Upper lobe of right lung (tissue), 1 donor: ENCODE results near the gene MBD2. TPM values are rescaled to one million over a fixed set of nuclear protein-coding genes. Genes with fewer than 3 reads are reported as not detected.
A peak's percentile ranks its signal among the peaks of the same experiment; 100 is the strongest.

Source experiments
- ATAC-seq: fragments of 200-7000 bp; cut with Tn5 transposase; one replicate; pipeline ENCODE4 v1.9.1; 2020; ENCODE audit warnings: mild to moderate bottlenecking, moderate library complexity
- DNase-seq: peaks from one replicate; pipeline ENCODE4 v3.0.0-alpha.2; 2020
- H3K27ac ChIP-seq: fragments of 200-600 bp; one replicate; pipeline ENCODE4 v1.8.0; 2022
- H3K27me3 ChIP-seq: fragments of 200-600 bp; one replicate; pipeline ENCODE4 v1.8.0; 2022; ENCODE audit warnings: mild to moderate bottlenecking
- H3K36me3 ChIP-seq: fragments of 200-600 bp; one replicate; pipeline ENCODE4 v1.8.0; 2022
- H3K4me1 ChIP-seq: fragments of 200-600 bp; one replicate; pipeline ENCODE4 v1.8.0; 2022
- H3K4me3 ChIP-seq: fragments of 200-600 bp; one replicate; pipeline ENCODE4 v1.8.0; 2022; ENCODE audit warnings: mild to moderate bottlenecking
- H3K9me3 ChIP-seq: fragments of 200-600 bp; one replicate; pipeline ENCODE4 v1.8.0; 2022
- CTCF ChIP-seq: fragments of 200-600 bp; IDR thresholded peaks from one replicate; pipeline ENCODE4 v1.8.0; 2022; ENCODE audit warnings: antibody characterized with exemption
- intact Hi-C: fragments of 100-400 bp; cut with DNase I; formaldehyde crosslinking; loops from one replicate; pipeline ENCODE4 v1.11.0; 2022
- long read RNA-seq: library from polyadenylated mRNA; unstranded; transcript quantifications from one replicate; pipeline ENCODE4 v2.0.0, GENCODE V29; 2021
- total RNA-seq: library from RNA; stranded (reverse); fragmentation: NEBNext Ultra II Directional; extraction: Animal tissue kit (Norgen Biotek cat#: 25700); gene quantifications from one replicate; pipeline ENCODE4 v1.2.1, GENCODE V29; 2021
- donor health status: DM: no; HTN: yes; CAD: no; lungs with severe emphysema.

Gene MBD2
- 78.4 TPM for total RNA-seq
- long read RNA-seq, full-length matches to known transcripts = 218 of 237 reads
- long read RNA-seq, partial matches to known transcripts = 1 of 237 reads
- long read RNA-seq, other reads (novel, unspliced or antisense) = 18 of 237 reads

GRCh38 chr18:54224379-54225014 is at the start of gene MBD2:
Gene MBD2 (minus strand): TSS chr18:54224669. CDS start chr18:54224559, 110 bp downstream.
- Histone ChIP-seq H3K4me3 (peak within 1 kb of the TSS; percentile 71), H3K4me1 (peaks cover 27% of the 10 kb centered on the region), H3K27me3 (no peaks in the 10 kb centered on the region), H3K9me3 (no peaks in the 10 kb centered on the region), H3K27ac (peak within 1 kb of the TSS; percentile 80), H3K36me3 (no peaks in the 10 kb centered on the region)
- peak; percentile 34 for TF ChIP-seq CTCF
- ATAC-seq (peak; percentile 100), DNase-seq (peak; percentile 98)
- intact Hi-C loops = no loop called here

- peak overlapping the region; percentile 95 for H3K27ac ChIP-seq
- DNase-seq (no peak), ATAC-seq (peak; percentile 69)
- no peaks in the 10 kb centered on the region for H3K9me3 ChIP-seq
- peaks cover 3% of the 10 kb centered on the region for H3K36me3 ChIP-seq
- H3K4me3 ChIP-seq = peak overlapping the region; percentile 67
- TF ChIP-seq CTCF = peak; percentile 57
- no peaks in the 10 kb centered on the region for H3K4me1 ChIP-seq
- intact Hi-C loops = loop anchor here (10.0 kb wide), 1 partner anchor 85 kb away; the partner anchor contains the start of genes C18orf54 and STARD6
- H3K27me3 ChIP-seq = no peaks in the 10 kb centered on the region
Observed at GRCh38 chr18:54269893-54270844, 45.7 kb upstream of the MBD2 start.

GRCh38 chr18:54268751-54269150 is 44.3 kb upstream of the MBD2 start:
- no peaks in the 10 kb centered on the region for H3K36me3 ChIP-seq
- no peaks in the 10 kb centered on the region for H3K4me1 ChIP-seq
- DNase-seq (no peak), ATAC-seq (no peak)
- intact Hi-C loops = no loop called here
- H3K27me3 ChIP-seq = no peaks in the 10 kb centered on the region
- H3K9me3 ChIP-seq = no peaks in the 10 kb centered on the region
- TF ChIP-seq CTCF = no peak
- H3K4me3 ChIP-seq = peak overlapping the region; percentile 67
- peak overlapping the region; percentile 95 for H3K27ac ChIP-seq

- Histone ChIP-seq H3K36me3 (no peaks in the 10 kb centered on the region), H3K4me1 (no peaks in the 10 kb centered on the region), H3K9me3 (no peaks in the 10 kb centered on the region), H3K27ac (no peak overlapping the region), H3K4me3 (no peak overlapping the region), H3K27me3 (no peaks in the 10 kb centered on the region)
- ATAC-seq (no peak), DNase-seq (no peak)
- TF ChIP-seq CTCF = no peak
- intact Hi-C loops = no loop called here
Observed at GRCh38 chr18:54267701-54268100, 43.2 kb upstream of the MBD2 start.

- no peak for TF ChIP-seq CTCF
- Histone ChIP-seq H3K4me1 (no peaks in the 10 kb centered on the region), H3K4me3 (no peak overlapping the region), H3K36me3 (no peaks in the 10 kb centered on the region), H3K9me3 (no peaks in the 10 kb centered on the region), H3K27ac (no peak overlapping the region), H3K27me3 (no peaks in the 10 kb centered on the region)
- no peak for DNase-seq
- intact Hi-C loops = no loop called here
- ATAC-seq = no peak
Observed at GRCh38 chr18:54263904-54264336, 39.5 kb upstream of the MBD2 start.
